Esophagus (tissue), 2 donors: ENCODE measurements around the gene BNC2. TPM values are rescaled to one million over a fixed set of nuclear protein-coding genes. Genes with fewer than 3 reads are reported as not detected.

Experiments
- H3K27ac ChIP-seq, 2 donors: one replicate each; pipeline ENCODE4 v1.5.1; 2013; ENCODE audit warnings: low read depth in 2 of 2, mild to moderate bottlenecking in 2 of 2, inconsistent platforms in 1 of 2, low read length in 1 of 2, moderate library complexity in 1 of 2
- H3K27me3 ChIP-seq, 2 donors: one replicate each; pipeline ENCODE4 v1.6.1; 2013; ENCODE audit warnings: low read length in 2 of 2, control low read depth in 1 of 2, mild to moderate bottlenecking in 1 of 2; ENCODE audit not compliant: insufficient read depth in 2 of 2, control insufficient read depth in 1 of 2
- H3K36me3 ChIP-seq, 2 donors: one replicate each; pipeline ENCODE4 v1.6.1; 2013; ENCODE audit warnings: low read length in 1 of 2; ENCODE audit not compliant: control insufficient read depth in 2 of 2, insufficient read depth in 2 of 2
- H3K4me1 ChIP-seq, 2 donors: one replicate each; pipeline ENCODE4 v1.6.1; 2013; ENCODE audit warnings: low read length in 1 of 2; ENCODE audit not compliant: control insufficient read depth in 2 of 2, insufficient read depth in 2 of 2
- H3K4me3 ChIP-seq, 2 donors: one replicate each; pipeline ENCODE4 v1.5.1; 2013; ENCODE audit warnings: low read length in 2 of 2, mild to moderate bottlenecking in 2 of 2, low read depth in 1 of 2, moderate library complexity in 1 of 2
- H3K9me3 ChIP-seq, 2 donors: one replicate each; pipeline ENCODE4 v1.6.1; 2013; ENCODE audit warnings: mild to moderate bottlenecking in 2 of 2, low read depth in 1 of 2, low read length in 1 of 2, moderate library complexity in 1 of 2; ENCODE audit not compliant: control insufficient read depth in 2 of 2, insufficient read depth in 1 of 2
- WGBS, 2 donors: extraction: QIAGEN DNeasy Blood & Tissue Kit; methylation state at CpG; one replicate each; pipeline ENCODE4 v1.1.7; 2013; 5-methylcytosine and 5-hydroxymethylcytosine counted together
- polyA plus RNA-seq, 2 donors: library from polyadenylated mRNA; stranded (reverse); fragments of 200-250 nt; gene quantifications; one replicate each; pipeline ENCODE4 v1.2.3, GENCODE V29; 2013
- donor health status: healthy with polysubstance abuse.
- donor health status: Bipolar disorder and iron deficiency.

Gene BNC2
- polyA plus RNA-seq, 2 donors: 1.1 to 1.6 TPM

DNA sequence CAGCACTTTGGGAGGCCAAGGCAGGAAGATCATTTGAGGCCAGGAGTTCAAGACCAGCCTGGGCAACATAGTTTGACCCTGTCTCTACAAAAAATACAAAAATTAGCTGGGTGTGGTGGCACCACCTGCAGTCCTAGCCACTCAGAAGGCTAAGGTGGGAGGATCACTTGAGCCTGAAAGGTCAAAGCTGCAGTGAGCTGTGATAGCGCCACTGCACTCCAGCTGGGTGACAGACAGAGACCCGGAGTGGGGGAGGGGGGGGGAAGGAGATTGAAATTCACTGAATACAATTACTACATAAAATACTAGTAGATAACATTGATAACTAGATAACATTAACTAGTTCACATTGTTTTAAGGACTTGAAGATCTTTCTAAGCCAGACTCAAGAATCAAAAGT lies 345.6 kb downstream of the BNC2 start:
- Histone ChIP-seq H3K36me3 (no peaks in the 10 kb centered on the region), H3K27ac (no peak overlapping the region), H3K27me3 (no peaks in the 10 kb centered on the region), H3K4me3 (no peak overlapping the region), H3K4me1 (no peaks in the 10 kb centered on the region), H3K9me3 (no peaks in the 10 kb centered on the region)
- 84 to 87% methylated on average over 2 of the region's 2 CpGs for WGBS, 2 donors

DNA sequence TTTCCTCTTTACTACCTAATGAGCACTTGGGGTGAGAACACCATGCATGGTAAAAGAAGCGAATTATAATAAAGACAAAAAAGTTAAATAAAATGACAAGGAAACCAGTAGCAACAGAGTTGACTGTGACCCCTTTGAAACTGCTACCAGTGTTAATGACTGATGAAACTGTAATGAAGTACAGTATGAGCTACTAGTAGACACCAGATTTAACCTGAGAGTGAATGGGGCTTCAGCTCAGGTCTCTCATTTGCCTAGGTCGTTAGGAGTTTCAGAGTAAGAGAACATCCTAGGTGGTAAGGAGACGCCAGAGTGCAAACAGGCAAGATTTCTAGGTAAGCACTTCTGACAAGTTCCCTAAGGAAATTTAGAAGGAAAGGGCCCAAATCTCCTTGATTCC lies 346.4 kb downstream of the BNC2 start:
- H3K4me3 ChIP-seq: no peak overlapping the region
- no peaks in the 10 kb centered on the region for H3K27me3 ChIP-seq
- no peaks in the 10 kb centered on the region for H3K4me1 ChIP-seq
- no peak overlapping the region for H3K27ac ChIP-seq
- no peaks in the 10 kb centered on the region for H3K9me3 ChIP-seq
- WGBS, 2 donors: 78 to 86% methylated on average over 3 of the region's 3 CpGs
- H3K36me3 ChIP-seq: no peaks in the 10 kb centered on the region

DNA sequence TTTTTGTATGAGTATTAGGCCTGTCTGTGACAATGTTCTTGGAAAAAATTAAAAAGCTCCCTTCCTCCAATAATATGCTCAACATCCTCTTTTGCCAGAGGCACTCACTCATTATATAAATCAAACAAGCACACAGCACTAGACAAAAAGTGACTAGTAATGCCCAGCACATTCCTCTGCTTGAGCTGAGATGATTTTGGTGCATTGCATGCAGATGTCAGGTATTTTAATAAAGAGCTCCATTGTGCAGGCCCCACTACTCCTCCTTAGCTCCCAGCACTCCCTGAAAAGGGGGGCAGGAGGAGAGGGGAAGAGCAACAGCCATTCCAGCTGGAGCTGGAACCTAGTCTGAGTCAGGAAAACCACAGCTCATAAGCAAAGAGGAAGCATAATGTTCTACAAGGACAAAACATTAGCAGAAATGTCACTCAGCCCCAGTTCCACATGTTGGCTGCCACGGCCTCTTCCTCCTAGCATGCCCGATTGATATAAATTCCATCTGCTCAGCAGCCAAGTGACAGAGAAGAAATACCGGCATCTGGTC lies 348.5 kb downstream of the BNC2 start:
- no peaks in the 10 kb centered on the region for H3K36me3 ChIP-seq
- no peak overlapping the region for H3K4me3 ChIP-seq
- H3K4me1 ChIP-seq: no peaks in the 10 kb centered on the region
- H3K27ac ChIP-seq: peak overlapping the region; percentile 6 to 58
- WGBS, 2 donors: 27 to 38% methylated on average over 3 of the region's 3 CpGs
- no peaks in the 10 kb centered on the region for H3K27me3 ChIP-seq
- H3K9me3 ChIP-seq: no peaks in the 10 kb centered on the region

DNA sequence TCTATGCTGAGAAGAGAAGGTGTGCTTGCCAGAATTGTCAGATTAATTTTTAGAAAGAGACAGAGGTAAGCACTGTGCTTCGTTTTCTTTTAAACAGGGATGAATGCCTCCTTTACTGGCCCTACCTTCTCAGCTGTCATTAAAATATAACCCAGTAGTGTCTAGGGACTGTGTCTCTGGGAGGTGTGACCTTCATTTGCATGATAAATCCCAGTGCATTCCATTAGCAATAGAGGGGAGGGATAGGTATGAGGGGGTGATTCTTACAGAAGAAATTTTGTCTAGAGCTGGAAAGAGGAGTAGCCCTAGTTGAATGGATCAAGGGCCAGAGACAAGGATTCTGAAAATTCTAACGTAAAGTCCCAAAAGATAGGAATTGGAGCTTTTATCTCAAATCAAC lies 351.5 kb downstream of the BNC2 start:
- 84 to 88% methylated on average over 2 of the region's 2 CpGs for WGBS, 2 donors
- no peaks in the 10 kb centered on the region for H3K27me3 ChIP-seq
- H3K36me3 ChIP-seq: no peaks in the 10 kb centered on the region
- no peaks in the 10 kb centered on the region for H3K9me3 ChIP-seq
- no peaks in the 10 kb centered on the region for H3K4me1 ChIP-seq
- no peak overlapping the region for H3K27ac ChIP-seq
- H3K4me3 ChIP-seq: no peak overlapping the region

DNA sequence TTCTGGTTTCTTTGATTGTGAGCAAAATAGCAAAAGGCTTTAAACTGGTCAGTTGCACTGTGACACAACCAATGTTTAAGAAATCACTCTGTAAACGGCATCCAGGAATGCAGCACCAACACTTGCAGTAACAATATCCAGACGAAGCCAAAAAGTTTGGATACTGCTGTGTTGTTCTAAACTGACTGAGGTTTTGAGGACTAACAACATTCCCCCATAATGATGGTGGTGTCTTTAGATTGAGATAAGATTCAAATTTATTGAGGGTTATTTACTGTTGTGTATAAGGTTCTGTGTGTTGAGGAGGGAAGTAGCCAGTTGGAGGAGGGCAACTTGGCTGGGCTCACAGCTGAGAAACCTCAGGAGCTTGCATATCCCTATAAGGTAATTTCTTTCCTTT lies 353.6 kb downstream of the BNC2 start:
- 60 to 62% methylated on average over 2 of the region's 2 CpGs for WGBS, 2 donors
- Histone ChIP-seq H3K4me3 (no peak overlapping the region), H3K9me3 (no peaks in the 10 kb centered on the region), H3K27me3 (no peaks in the 10 kb centered on the region), H3K27ac (no peak overlapping the region), H3K4me1 (no peaks in the 10 kb centered on the region), H3K36me3 (no peaks in the 10 kb centered on the region)

DNA sequence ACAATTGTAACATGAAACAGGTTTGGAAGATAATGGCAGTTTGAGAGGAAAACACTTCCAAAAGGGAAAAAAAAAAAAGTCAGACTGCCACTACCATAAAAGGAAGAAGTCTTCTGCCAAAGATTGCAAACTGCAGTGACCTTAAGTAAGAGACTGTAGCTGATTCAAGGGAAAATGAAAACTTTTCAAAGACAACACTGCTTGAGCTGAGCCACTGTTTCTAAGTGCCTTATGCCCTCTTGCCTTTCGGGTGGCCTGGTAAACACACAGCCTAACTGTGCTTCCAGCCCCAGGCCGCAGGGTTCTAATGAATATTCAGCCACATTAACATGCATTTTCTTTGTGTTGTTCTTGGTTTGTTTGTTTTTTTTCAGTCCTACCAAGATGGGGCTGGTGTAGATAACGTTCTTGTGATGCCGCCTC lies 354.6 kb downstream of the BNC2 start:
- no peaks in the 10 kb centered on the region for H3K27me3 ChIP-seq
- H3K9me3 ChIP-seq: no peaks in the 10 kb centered on the region
- H3K4me3 ChIP-seq: no peak overlapping the region
- no peak overlapping the region for H3K27ac ChIP-seq
- 63 to 67% methylated on average over 4 of the region's 4 CpGs for WGBS, 2 donors
- no peaks in the 10 kb centered on the region for H3K4me1 ChIP-seq
- no peaks in the 10 kb centered on the region for H3K36me3 ChIP-seq

DNA sequence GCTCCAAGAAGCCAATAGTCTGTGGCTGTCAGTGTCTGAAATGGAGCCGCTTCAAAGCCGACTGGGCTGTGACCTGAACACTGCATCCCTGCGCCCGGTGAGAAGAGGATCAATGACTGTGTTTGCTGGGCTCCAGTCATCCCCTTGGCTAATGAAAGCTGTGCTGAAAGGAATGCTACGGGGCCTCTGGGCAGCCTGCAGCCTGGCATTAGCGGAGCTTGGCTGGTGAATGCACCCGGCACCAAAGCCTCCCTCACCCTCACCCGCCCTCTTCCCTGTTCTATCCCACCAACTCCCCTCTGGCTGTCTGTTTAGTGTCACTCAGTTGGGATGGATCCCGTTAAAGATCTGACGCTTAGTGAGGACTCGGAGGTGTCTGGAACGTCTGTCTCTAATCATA lies 355.3 kb downstream of the BNC2 start:
- WGBS, 2 donors: 70 to 76% methylated on average over 12 of the region's 12 CpGs
- Histone ChIP-seq H3K27me3 (no peaks in the 10 kb centered on the region), H3K4me3 (no peak overlapping the region), H3K4me1 (no peaks in the 10 kb centered on the region), H3K27ac (peak overlapping the region in 1 of 2 donors; percentile 12), H3K36me3 (no peaks in the 10 kb centered on the region), H3K9me3 (no peaks in the 10 kb centered on the region)

DNA sequence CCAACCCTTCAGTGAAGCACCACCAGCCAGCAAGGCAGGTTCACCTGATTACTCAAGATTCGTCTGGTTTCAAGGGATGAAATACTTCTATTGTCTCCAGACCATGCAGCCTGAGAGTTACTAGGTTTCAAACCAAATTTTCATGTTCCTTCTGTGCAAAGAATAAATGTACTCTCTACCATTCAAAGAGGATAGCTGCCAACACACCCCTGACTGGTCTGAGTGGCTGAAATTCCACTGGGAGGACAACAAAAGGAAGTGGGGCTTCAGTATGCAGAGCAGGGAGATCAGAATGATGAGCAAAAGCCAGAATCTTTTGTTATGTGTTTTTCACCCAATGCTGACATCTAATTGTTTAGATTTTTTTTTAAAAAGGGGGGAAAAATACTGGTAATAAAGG lies 356.3 kb downstream of the BNC2 start:
- H3K4me1 ChIP-seq: no peaks in the 10 kb centered on the region
- 68 to 76% methylated on average over 1 of the region's 1 CpG for WGBS, 2 donors
- no peaks in the 10 kb centered on the region for H3K9me3 ChIP-seq
- H3K36me3 ChIP-seq: no peaks in the 10 kb centered on the region
- no peaks in the 10 kb centered on the region for H3K27me3 ChIP-seq
- H3K4me3 ChIP-seq: no peak overlapping the region
- no peak overlapping the region for H3K27ac ChIP-seq

DNA sequence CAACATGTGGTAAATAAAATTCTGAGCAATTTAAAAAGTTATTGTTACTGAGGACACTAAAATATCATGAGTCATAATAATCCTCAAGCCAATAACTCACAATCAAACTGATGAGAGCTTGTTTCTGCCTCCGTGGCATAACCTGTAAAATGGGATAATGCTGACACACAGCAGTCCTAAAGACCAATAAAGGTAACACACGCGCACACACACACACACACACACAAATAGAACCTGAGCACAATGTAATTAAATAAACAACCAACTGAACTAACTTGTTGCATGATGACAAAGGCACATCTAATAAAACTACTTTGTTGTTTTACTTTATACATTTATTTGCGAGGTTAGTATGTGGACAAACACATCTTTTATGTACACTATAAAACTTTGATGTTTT lies 358.2 kb downstream of the BNC2 start:
- Histone ChIP-seq H3K27me3 (no peaks in the 10 kb centered on the region), H3K27ac (no peak overlapping the region), H3K36me3 (no peaks in the 10 kb centered on the region), H3K4me3 (no peak overlapping the region), H3K4me1 (no peaks in the 10 kb centered on the region), H3K9me3 (no peaks in the 10 kb centered on the region)
- WGBS, 2 donors: 86 to 87% methylated on average over 4 of the region's 4 CpGs

DNA sequence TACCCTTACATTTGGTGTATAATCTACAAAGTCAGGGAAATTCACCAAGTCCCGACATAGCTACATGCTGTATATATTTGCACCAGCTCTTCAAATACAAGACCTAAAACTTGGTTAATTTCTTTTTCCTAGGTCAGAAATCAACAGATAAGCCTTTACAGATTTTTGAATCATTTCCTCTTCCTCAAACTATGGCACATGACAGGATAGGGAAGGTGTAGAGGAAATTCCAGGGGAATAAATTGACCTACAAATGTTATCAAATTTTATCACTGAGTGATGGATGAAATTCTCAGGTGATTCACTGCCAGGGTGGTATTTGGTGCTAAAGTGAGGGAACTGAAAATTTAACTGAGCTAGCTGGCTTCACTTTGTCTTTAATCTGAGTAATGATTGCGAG lies 360.0 kb downstream of the BNC2 start:
- H3K27me3 ChIP-seq: no peaks in the 10 kb centered on the region
- no peaks in the 10 kb centered on the region for H3K36me3 ChIP-seq
- H3K9me3 ChIP-seq: no peaks in the 10 kb centered on the region
- no peaks in the 10 kb centered on the region for H3K4me1 ChIP-seq
- 88 to 92% methylated on average over 2 of the region's 2 CpGs for WGBS, 2 donors
- H3K4me3 ChIP-seq: no peak overlapping the region
- H3K27ac ChIP-seq: no peak overlapping the region
